GM19240 (cell line): ENCODE data around the gene PSME2.

Experiments
- DNase-seq: peaks from one replicate; pipeline ENCODE4 v3.0.0; 2011; ENCODE audit warnings: low spot score; ENCODE audit not compliant: insufficient read length

PSME2 gene

DNA sequence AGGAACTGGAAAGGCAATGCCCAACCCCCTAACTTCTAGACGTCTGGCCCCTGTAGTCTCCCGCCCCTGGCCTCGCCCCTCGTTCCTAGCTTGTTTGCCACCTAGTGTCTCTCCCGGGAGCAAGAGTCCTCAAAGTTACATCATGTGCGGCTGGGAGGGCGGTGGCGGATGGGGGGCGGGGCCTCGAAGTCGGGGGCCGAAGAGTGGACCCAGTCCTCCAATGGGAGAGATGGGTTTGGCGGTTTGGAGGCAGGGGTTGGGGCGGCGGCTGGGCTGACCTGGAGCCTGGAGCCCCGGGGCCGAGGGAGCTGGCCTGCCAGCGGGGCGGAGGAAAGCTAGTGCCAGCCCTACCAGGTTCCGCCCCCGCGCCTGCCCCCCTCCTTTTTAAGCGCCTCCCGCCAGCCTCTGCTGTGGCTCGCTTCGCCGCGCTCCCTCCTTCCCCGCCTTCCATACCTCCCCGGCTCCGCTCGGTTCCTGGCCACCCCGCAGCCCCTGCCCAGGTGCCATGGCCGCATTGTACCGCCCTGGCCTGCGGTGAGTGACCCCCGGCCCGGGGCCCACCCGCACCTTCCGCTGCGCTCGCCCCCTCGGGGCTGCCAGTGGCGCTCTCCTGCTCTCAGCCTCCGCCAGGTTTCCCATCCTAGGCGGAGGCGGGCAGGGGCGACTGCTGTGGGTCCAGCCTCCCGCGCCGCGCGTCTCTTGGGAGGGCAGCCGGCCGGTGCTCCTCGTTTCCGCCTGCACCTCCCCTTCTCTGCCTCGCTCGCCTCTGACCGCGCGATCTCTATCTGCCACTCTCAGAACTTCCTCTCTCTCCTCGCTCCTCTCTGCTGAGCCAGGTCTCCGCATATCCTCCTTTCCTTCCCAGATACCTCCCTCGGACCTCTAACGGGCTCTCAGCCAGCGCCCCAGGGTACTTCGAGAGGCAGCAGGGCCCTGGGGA, 52.2 kb downstream of the PSME2 start, which contains the start of gene PCK2:
PCK2 (plus strand) TSS at position 411 of the 940 bp plus-strand sequence; CDS start at position 506, 95 bp downstream.
- DNase-seq = peak; percentile 88
